Stimulated activated CD8-positive, alpha-beta memory T cell treated with anti-CD3 and anti-CD28 coated beads, Interleukin-4, amount 100 ng/mL, for 1 hour (primary cell): ENCODE data around the gene ANKRD13A.

ENCODE experiments used
- DNase-seq, 2 donors: peaks; one replicate each; pipeline ENCODE4 v3.0.0-alpha.2; 2020; ENCODE audit warnings: low read depth in 2 of 2, low spot score in 1 of 2

The ANKRD13A gene

DNA sequence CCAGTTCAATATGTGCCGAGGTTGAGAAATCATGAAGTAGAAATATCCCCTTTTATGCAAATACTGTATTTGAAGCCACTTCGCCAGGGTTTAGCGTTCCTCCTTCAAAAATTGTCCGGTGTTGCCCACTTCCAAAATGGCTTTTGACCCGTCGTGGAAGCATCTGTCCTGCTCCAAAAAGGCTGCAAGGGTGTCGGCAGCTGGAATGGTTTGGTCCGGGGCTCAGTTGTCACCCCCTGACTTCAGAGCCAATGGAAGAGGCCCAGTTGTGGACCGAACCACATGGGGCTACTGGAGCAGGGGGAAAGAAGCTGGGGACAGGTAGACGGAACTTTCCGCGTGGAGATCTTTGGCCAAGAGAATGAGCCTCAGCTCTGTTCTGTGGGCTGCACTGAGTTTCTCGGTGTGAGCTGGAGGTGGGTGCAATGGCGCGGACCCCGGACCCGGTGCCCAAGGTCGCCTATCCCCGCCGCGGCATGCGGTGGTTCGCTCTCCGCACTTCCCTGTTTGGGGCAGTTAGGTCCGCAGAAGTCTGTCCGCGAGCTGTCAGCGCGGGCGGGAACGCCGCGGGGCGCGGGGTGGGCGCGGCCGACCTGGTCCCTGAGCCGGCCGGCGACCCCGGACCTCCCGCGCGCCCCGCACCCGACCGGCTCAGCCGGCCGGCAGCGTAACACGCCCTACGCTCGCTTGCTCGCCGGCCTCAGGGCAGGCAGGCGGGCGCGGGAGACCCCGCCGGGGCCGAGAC is at the start of gene ANKRD13A:
Gene ANKRD13A (plus strand): TSS at position 527 of the 745 bp plus-strand sequence. CDS start 259 bp downstream, outside the sequence.
- DNase-seq, result peak; percentile 62 to 75

DNA sequence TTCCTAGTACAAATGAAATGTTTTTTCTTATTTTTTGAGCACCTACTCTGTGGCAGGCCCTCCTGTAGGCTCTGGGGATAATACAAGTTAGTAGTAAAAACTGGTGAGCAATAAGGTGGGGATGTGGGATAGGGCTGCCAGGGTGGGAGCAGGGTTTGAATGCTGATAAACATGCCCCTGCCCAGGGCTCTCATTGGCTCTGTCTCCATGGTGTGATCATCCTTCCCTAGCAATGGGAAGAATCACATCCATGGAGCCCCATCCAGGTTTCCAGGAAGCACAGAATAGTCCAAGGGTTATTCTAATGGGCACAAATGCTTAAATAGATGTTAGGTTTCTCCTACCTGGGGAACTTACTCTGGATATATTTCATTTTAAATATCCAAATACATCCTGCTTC is 48.6 kb upstream of the ANKRD13A start:
- no peak for DNase-seq

DNA sequence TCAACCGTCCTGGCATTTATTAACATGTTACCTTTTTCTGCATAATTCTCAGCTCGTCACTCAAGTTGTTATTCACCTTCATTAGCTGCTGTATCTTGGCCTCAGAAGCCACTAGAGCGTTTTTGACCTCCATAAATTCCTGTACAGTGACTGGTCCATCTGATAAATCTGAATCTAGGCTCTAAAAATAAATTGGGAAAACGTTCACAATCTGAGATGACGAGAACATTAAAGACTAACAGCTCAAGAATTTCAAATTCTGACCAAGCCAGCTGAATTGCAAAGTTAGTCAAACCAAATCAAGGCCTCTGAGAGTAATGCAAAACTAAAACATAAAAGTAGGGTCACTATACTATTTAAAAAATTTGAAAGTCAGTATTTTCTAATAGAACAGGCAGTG is 48.1 kb upstream of the ANKRD13A start:
- DNase-seq, result no peak

DNA sequence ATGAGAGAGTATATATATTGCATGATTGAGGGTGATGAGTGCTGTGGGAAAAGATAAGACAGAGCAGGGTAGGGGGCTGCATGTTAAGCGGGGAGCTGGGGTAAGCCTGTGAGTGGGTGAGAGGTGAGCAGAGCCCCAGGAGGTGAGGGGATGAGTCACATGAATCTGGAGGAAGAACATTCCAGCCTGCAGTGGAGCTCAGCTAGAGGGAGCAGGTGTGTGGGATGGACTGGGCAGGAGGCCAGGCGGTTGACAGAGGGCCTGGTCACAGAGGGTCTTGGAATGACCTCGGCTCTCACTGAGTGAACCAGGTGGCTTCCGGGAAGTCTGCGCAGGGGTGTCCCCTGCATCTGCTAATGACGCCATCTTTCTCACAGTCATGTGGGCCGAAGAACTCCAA is 47.5 kb upstream of the ANKRD13A start:
- no peak for DNase-seq

DNA sequence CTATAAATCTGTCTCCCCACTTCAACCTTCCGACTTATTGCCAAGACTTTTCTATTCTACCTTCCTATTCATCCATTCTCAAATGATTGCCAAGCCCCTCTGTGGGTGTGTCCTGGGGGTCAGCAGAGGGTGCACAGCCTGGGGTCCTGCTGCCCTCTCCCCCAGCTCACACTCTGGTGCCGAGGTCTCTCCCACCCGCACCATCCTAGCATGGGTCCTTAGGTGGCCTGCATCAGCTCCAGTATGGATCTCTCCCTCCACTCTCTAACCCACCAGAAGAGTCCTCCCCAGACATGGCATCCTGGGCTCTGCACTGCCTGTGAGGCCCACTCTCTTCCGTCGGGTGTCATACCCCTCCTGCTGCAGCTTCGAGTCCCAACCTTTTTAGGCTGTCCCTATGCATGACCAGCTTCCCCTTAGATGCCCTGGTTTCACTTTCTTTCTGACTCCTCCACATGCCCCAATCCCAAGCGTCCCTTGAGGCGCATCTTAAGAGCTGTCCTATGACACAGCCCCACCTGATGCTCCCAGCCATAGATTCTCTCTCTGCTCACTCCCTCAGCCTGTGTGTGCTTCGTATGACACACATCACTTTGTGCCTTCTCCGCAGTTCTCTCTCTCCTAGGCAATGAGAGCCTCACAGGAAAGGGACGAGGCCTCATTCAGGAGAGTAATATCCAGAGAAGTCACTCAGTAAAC is 46.9 kb upstream of the ANKRD13A start:
- no peak for DNase-seq

DNA sequence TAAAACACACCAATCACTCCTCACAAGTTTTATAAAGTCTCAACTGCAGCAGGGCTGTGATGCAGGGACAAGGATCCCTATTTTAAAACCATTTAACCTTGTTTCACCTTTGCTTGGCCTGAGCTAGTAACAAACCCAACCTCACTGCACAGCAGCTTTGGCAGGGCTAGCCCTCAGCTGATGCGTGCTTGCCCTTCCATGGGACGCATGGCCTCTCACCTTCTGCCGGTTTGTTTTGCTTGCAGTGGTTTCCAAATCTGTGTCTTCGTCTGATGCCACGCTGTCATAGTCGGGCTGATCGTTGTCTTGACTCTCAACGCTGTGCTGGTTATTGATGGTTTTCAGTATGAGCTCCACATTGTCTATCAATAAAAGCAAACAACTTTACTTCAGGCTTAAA is 46.4 kb upstream of the ANKRD13A start:
- DNase-seq, result no peak

DNA sequence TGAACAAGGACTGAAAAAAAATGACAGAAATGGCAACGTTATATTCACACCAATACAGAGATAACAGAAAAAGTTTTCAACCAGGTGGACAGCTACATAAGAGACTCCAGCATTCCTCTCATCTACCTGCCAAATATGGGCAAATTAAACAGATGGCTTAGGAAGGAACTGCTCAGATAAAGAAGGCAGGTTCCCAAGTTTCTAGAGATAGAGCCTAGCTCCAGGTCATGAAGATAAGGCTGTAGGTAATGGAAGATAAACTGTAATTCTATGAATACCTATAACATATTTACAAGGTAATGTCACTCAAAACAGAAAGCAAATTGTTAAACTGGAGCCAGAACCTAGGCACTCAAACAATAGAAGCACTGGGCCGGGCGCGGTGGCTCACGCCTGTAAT is 45.6 kb upstream of the ANKRD13A start:
- no peak for DNase-seq

DNA sequence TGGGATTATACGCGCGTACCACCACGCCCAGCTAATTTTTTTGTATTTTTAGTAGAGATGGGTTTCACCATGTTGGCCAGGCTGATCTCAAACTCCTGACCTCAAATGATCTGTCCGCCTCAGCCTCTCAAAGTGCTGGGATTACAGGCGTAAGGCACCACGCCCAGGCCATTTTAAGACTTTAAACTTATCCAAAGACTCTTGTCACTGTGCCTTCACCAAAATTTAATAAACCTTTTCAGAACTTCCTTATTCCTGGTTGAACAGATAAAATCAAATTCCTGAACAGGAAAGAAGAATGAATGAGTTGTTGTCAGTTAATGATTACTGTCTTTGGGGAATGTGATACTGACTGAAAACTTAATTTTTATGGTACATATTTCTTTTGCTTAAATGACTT is 40.9 kb upstream of the ANKRD13A start:
- no peak for DNase-seq

DNA sequence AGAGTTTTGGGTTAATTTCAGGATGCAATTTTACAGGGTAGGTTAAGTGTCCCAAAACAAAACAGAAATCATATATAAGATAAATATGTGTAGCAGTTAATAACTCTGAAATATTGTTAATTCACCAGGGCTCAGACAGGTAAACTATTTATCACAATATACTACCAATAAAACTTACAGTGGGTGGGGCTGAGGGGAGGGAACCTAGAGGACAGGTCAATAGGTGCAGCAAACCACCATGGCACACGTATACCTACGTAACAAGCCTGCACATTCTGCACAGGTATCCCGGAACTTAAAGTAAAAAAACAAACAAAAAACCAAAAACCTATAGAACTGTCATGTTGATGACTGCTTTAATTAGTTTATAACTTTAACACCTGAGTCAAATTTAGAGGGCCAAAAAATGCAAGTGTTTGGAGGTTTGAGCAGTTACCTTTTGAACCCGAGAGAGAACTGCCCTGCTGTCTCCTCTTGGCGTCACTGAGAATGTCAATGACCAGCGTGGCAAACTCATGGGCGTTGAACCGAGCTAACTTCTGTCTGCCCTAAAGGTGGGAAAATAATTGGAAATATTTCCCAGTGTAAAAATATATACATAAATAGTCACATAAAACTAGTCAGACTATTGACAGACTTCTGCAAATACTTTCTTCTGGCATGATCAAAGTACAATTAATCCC is 39.7 kb upstream of the ANKRD13A start:
- no peak for DNase-seq

DNA sequence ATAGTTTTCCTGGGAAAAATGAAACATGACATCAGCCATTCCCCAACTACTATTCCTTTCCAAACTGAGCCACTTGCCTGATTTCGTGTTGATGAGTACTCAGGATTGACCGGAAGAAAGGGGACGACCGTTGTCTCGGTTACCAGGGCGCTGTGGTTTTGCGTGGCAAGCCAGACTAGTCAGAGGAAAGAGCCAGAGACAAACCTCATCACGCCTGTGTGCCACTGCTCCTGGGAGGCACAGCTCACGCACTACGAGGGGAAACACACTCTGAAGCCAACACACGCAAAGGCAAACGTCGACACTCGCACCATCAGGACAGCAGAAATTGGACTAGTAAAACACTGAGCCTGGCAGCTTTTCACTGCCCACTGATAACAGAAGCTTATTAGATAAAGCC is 38.0 kb upstream of the ANKRD13A start:
- DNase-seq, result no peak

DNA sequence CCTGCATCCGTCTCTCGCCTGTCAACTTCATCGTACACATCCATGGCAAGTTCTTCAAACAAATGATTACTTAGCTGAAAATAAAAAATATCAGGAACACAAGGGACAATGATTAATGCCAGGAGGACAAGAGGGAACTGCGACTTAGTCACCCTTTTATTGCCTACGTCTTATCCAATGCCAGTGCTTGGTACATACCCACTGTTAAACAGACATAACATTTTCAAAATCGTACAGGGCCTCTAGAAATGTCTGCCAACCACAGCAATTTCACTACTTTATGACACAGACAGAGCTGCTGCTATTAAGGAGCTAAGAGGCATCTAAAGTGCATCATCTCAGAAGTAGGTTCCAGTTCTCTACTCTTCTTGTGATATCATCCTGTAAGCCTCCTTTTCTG is 37.6 kb upstream of the ANKRD13A start:
- DNase-seq, result no peak

DNA sequence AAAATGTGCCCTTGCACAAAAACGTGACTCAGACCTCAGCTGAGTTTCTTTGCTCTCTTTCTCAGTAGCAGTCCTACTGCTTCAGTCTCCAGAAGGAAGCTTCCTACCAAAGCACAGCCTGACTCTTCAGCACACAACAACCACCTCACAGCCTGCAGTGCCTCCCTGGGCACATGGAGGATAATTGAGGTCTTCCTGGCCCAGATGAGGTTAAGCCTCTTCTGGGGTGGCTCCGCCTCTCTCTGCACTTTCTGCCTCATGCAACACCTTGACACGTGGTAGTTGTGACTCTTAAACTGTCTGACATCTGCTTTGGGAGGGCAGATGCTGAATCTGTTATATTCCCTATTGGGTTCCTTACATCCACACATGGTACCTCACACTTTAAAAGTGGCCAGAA is 36.8 kb upstream of the ANKRD13A start:
- no peak for DNase-seq

DNA sequence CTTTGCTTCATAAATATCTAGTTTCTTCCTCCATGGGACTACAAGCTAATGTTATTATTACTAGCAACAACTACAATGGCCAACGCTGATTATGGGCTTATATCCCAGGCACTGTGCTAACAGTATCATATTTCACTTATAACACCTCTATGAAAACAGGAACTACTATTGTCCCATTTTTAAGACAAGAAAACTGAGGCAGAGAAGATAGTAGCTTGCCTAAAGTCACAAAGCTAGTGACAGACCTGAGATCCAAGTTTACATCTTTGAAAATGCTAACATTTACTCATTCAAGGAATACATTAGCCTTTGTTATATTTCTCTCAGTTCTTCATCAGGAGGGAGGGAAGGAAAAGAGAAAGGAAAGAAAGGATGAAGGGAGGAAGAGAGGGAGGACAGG is 35.9 kb upstream of the ANKRD13A start:
- DNase-seq, result no peak

DNA sequence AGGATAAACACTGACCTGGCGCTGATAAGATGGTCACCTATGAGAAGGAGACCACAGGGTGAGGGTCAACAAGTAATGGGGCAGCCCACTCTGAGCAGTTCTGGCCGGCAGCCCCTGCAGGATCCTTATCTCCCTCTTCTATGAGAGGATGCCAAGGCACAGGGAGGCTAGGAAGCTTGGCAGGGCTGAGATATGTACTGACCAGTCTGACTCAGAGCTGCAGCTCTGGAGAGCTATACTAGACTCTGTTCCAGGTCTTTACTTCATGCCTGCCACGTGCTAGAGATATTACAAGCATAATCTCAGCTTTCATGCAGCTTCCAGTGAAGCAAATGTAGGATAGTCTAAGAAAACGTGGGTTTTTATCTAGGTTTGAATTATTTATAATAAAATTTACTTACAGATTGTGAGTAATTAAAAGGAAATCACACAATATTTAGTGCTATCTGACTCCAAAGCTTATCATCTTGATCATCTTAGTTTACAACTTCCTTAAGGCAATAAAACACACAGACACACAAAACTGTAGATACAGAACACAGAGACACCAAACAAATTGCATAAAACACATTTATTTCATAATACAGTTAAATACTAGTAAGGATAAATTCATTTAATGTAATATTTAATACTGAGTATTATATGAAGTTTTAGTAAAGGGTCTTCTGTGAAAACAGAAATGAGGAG is 35.3 kb upstream of the ANKRD13A start:
- DNase-seq, result no peak

DNA sequence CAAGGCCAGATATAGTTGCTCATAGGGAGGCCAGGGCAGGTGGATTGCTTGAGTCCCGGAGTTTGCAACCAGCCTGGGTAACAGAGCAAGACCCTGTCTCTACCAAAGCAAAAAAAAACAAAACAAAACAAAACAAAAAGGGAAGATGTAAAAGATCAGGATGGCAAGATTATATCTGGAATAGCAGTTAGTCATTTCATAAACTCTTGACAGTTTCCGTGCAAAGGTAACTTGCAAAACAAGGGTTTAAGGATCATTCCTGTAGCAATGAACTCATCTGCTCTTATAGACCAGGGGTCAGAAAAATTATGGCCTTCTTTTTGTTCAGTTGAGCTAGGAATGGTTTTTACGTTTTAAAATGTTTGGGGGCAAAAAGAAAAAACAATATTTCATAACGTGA is 32.7 kb upstream of the ANKRD13A start:
- DNase-seq, result no peak

DNA sequence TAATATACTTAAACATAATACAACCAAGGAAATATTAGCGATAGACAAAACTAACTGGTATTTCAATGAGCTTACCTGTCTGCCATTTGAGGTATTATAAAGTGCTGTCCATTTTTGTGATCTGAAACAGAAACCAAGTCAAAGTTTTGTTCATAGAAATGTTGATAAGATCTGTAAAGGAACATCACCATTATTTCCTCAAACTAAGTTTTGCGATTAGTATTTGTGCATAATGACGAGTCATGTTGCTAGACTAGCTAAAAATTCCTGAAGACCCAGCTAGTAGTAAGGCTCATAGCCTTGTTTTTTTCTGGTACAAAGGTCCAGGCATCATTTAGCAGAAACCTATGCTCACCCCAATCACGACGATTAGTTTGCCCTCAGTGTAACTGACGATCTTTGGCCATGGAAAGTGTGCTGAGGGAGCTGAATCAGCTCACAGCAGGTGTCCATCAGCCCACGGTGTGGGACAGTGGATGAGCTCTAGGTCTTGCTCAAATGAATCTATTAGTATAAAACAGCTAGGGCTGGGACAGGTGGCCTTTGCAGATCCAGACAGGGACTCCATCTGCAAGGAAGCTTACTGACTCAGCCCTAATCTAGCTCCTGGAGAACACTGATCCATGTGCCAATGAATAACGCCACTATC is 31.7 kb upstream of the ANKRD13A start:
- no peak for DNase-seq

DNA sequence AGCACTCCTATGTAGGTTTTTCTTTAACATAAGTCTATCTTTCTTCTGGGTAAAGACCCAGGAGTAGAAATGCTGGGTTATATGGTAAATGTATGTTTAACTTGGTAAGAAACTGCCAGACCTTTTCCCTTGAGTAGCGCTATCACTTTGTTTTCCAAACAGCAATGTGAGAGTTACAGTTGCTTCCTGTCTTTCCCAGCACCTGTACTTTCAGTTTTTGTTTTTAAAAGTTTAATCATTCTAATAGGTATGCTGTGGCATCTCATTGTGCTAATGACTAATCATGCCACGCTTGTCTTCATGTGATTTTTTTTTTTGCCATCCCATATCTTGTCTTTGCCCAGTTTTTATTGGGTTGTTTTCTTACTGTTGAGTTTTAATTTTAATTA is 31.2 kb upstream of the ANKRD13A start:
- DNase-seq, result no peak

DNA sequence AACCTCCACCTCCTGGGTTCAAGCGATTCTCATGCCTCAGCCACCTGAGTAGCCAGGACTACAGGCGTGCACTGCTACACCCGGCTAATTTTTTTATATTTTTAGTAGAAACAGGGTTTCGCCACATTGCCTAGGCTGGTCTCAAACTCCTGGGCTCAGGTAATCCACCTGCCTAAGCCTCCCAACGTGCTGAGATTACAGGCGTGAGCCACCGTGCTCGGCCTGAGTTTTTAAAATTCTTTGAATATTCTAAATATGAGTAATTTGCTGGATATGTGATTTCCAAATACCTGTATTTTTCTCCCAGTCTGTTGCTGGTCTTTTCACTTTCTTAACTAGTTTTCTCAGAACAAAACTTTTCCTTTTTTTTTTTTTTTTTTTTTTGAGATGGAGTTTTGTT is 30.4 kb upstream of the ANKRD13A start:
- DNase-seq, result no peak

DNA sequence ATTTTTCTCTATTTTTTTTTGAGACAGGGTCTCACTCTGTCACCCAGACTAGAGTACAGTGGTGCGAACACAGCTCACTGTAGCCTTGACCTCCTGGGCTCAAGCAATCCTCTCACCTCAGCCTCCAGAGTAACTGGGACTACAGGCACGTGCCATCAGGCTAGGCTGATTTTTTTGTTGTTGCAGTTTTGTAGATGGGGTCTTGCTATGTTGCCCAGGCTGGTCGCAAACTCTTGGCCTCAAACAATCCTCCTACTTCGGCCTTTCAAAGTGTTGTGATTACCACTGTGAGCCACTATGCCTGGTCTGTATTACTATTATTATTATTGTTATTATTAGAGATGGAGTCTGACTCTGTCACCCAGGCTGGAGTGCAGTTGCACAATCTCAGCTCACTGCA is 26.4 kb upstream of the ANKRD13A start:
- DNase-seq, result no peak

DNA sequence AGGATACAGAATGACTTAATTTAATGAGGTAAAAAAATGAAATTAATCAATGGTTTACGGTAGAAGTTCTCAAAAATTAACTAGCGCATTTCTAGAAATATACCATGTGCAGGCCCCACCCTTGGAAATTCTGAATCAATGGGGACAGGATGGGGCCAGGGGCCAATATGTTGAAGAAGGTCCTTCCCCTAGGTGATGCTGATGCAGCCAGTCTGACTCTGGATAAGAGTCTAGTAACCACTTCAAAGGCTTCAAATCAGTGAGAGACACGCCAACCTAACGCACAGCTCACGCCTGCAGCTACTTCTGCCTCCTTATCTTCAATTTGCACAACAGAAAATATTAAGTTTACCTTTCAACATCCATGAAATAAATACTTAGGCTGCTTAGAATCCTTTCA is 17.9 kb upstream of the ANKRD13A start:
- no peak for DNase-seq

DNA sequence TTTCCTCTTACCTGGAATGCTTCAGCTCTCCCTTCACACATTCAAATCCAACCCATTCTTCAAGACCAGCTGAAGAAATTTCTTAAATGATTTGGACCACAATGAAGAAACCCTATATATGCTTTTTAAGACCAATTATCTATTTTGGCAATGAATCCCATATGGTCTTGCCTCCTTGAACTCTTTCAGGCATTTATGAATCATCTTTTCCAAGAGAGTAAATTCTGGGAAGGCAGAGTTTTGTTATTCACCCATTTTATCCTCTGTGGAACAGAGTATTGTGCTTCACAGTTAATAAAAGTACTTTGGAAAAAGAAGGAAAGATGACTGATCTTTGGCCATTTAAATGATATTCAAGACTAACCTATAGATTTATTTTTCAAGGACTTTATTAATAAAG is 17.0 kb upstream of the ANKRD13A start:
- DNase-seq, result no peak
